PC-9 (cell line): ENCODE measurements around the gene ADAMTS4. TPM values are rescaled to one million over a fixed set of nuclear protein-coding genes. Genes with fewer than 3 reads are reported as not detected.

Experiments used
- BruUV-seq: library from RNA; stranded (reverse); fragments of 400-500 nt; replicated peaks from 2 replicates; lab custom pipeline; 2021; lab: Mats Ljungman, UMichigan
- CTCF ChIA-PET: fragments of 300-600 bp; sonication (Branson Sonifier 250); formaldehyde crosslinking; loops from one replicate; lab custom pipeline; 2022; ENCODE audit warnings: antibody characterized with exemption; lab: Charles Lee
- POLR2A ChIA-PET: fragments of 300-600 bp; sonication (Branson Sonifier 250); formaldehyde crosslinking; loops from one replicate; lab custom pipeline; 2022; ENCODE audit warnings: antibody characterized with exemption; ENCODE audit not compliant: unreplicated experiment; lab: Charles Lee
- DNase-seq, 2 experiments: peaks; one replicate each; pipeline versions ENCODE4 v3.0.0 to v3.0.0-alpha.2; 2015 to 2022; ENCODE audit warnings: mixed read lengths in 1 of 2
- H2AFZ ChIP-seq: fragments of 200-600 bp; sonication (generic); 2 replicates; pipeline ENCODE4 v1.8.1; 2017; ENCODE audit warnings: antibody characterized with exemption
- H3F3A ChIP-seq: fragments of 200-600 bp; sonication (generic); 2 replicates; pipeline ENCODE4 v1.8.1; 2017; ENCODE audit warnings: antibody characterized with exemption, mild to moderate bottlenecking, low read depth; ENCODE audit not compliant: insufficient read depth
- H3K27ac ChIP-seq: fragments of 200-600 bp; sonication (generic); 2 replicates; pipeline ENCODE4 v1.6.1; 2016; ENCODE audit warnings: mixed run types
- H3K27me3 ChIP-seq: fragments of 200-600 bp; sonication (generic); 2 replicates; pipeline ENCODE4 v1.6.1; 2016; ENCODE audit warnings: low read depth, mixed run types; ENCODE audit not compliant: insufficient read depth
- H3K36me3 ChIP-seq: fragments of 200-600 bp; sonication (generic); 2 replicates; pipeline ENCODE4 v1.6.1; 2016; ENCODE audit warnings: low read depth, mixed run types
- H3K4me1 ChIP-seq: fragments of 200-600 bp; sonication (generic); replicated peaks from 2 replicates; pipeline ENCODE4 v1.6.1; 2016; ENCODE audit warnings: mixed run types; ENCODE audit not compliant: insufficient read depth
- H3K4me2 ChIP-seq: fragments of 200-600 bp; sonication (generic); 2 replicates; pipeline ENCODE4 v1.6.1; 2017; ENCODE audit warnings: mixed run types
- H3K4me3 ChIP-seq: fragments of 200-600 bp; sonication (generic); 2 replicates; pipeline ENCODE4 v1.6.1; 2016; ENCODE audit warnings: mixed run types
- H3K79me2 ChIP-seq: fragments of 200-600 bp; sonication (generic); 2 replicates; pipeline ENCODE4 v1.6.1; 2017; ENCODE audit warnings: low read depth, mixed run types
- H3K9me2 ChIP-seq: fragments of 200-600 bp; sonication (generic); 2 replicates; pipeline ENCODE4 v1.8.1; 2017; ENCODE audit warnings: mild to moderate bottlenecking; ENCODE audit not compliant: insufficient read depth
- H3K9me3 ChIP-seq: fragments of 200-600 bp; sonication (generic); 2 replicates; pipeline ENCODE4 v1.8.1; 2016; ENCODE audit warnings: low read depth; ENCODE audit not compliant: insufficient read depth
- H4K20me1 ChIP-seq: fragments of 200-600 bp; sonication (generic); 2 replicates; pipeline ENCODE4 v1.8.1; 2017; ENCODE audit not compliant: insufficient read depth
- EZH2 ChIP-seq: fragments of 200-600 bp; sonication (generic); IDR thresholded peaks from 2 replicates; pipeline ENCODE4 v1.8.0; 2017; ENCODE audit warnings: antibody characterized with exemption, low read depth
- intact Hi-C: fragments of 100-400 bp; cut with micrococcal nuclease; formaldehyde crosslinking; loops from one replicate; pipeline ENCODE4 v1.10.0; 2022; ENCODE audit not compliant: unreplicated experiment
- total RNA-seq: library from RNA; stranded (reverse); gene quantifications from 2 replicates; pipeline ENCODE4 v1.2.3, GENCODE V29; 2021
- TF ChIP-seq, protein P1 (sequence below): fragments of 200-600 bp; sonication (generic); conservative IDR thresholded peaks from 2 replicates; pipeline ENCODE4 v1.6.1; 2017; ENCODE audit warnings: mixed run types, antibody characterized with exemption, mild to moderate bottlenecking, moderate library complexity

ADAMTS4 gene
- total RNA-seq, 1 experiment from 2014 or later, result not detected

DNA sequence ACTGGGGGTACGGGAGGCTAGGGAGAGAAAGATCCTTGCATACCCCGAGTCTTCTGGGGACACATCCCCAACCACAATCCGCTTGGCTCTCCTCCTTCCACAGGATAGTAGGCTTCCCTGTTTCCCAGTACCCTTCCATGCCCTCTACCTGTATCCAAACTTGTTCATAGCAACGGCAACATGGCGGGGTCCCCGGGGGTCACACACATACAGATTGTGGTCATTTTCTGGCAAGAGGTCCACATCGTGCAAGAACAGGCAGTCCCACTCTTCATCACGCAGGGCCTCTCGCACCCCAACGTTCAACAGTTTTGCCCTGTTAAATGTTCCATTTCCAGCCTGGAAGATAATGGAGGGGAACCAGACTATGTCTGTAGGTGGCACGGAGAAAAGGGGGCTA is 25.1 kb downstream of the ADAMTS4 start:
- H3K9me2 ChIP-seq, result no peaks in the 10 kb centered on the region
- no peak overlapping the region for H3K4me2 ChIP-seq
- H3F3A ChIP-seq, result peaks cover 8% of the 10 kb centered on the region; the same call in 1 of the 2 replicates
- H3K27me3 ChIP-seq, result no peaks in the 10 kb centered on the region
- TF ChIP-seq, protein P1, sequence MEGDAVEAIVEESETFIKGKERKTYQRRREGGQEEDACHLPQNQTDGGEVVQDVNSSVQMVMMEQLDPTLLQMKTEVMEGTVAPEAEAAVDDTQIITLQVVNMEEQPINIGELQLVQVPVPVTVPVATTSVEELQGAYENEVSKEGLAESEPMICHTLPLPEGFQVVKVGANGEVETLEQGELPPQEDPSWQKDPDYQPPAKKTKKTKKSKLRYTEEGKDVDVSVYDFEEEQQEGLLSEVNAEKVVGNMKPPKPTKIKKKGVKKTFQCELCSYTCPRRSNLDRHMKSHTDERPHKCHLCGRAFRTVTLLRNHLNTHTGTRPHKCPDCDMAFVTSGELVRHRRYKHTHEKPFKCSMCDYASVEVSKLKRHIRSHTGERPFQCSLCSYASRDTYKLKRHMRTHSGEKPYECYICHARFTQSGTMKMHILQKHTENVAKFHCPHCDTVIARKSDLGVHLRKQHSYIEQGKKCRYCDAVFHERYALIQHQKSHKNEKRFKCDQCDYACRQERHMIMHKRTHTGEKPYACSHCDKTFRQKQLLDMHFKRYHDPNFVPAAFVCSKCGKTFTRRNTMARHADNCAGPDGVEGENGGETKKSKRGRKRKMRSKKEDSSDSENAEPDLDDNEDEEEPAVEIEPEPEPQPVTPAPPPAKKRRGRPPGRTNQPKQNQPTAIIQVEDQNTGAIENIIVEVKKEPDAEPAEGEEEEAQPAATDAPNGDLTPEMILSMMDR, result no peak
- TF ChIP-seq EZH2, result no peak
- peaks cover 15% of the 10 kb centered on the region for H3K4me1 ChIP-seq
- no peak overlapping the region for H2AFZ ChIP-seq
- H3K79me2 ChIP-seq, result peaks cover 14% of the 10 kb centered on the region
- H4K20me1 ChIP-seq, result no peaks in the 10 kb centered on the region
- ChIA-PET POLR2A (no interaction called here), CTCF (no interaction called here)
- intact Hi-C loops, result no loop called here
- peaks cover 11% of the 10 kb centered on the region for H3K36me3 ChIP-seq
- no peak for DNase-seq
- BruUV-seq, result no TSS peak
- H3K4me3 ChIP-seq, result no peak overlapping the region
- no peak overlapping the region for H3K27ac ChIP-seq
- no peaks in the 10 kb centered on the region for H3K9me3 ChIP-seq

DNA sequence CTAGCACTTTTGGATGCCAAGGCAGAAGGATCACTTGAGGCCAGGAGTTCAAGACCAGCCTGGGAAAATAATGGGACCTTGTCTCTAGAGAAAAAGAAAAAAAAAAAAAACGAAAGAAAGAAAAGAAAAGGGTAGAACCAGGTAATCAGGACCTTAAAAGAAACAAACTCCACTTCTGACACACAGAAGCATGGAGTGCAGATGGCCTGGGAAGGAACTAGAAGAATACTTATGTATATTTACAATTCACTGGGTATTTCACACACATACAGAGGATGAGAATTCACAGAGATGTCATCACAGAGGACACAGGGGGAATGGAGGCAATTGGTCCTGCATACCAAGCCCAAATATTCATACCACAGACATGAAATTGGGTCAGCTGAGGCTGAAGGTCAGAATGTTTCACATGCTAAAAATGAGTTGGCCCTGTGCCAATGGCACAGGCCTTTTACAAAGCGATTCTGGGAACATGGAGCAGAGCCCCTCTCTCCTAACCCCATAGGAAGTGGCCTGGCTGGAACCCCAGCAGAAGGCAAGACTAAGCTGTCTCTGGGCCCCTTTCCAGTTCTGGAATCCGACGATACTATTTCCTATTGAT is 26.0 kb downstream of the ADAMTS4 start:
- intact Hi-C loops, result no loop called here
- peaks cover 5% of the 10 kb centered on the region; the same call in 1 of the 2 replicates for H3F3A ChIP-seq
- H3K36me3 ChIP-seq, result peaks cover 11% of the 10 kb centered on the region
- peaks cover 14% of the 10 kb centered on the region for H3K79me2 ChIP-seq
- no peaks in the 10 kb centered on the region for H3K27me3 ChIP-seq
- H2AFZ ChIP-seq, result no peak overlapping the region
- TF ChIP-seq, protein P1, result no peak
- no peak for TF ChIP-seq EZH2
- H3K4me2 ChIP-seq, result no peak overlapping the region
- no peak overlapping the region for H3K27ac ChIP-seq
- BruUV-seq, result no TSS peak
- H3K9me2 ChIP-seq, result no peaks in the 10 kb centered on the region
- H3K4me3 ChIP-seq, result no peak overlapping the region
- CTCF ChIA-PET, result no interaction called here
- peaks cover 10% of the 10 kb centered on the region for H3K4me1 ChIP-seq
- DNase-seq, result no peak
- POLR2A ChIA-PET, result no interaction called here
- no peaks in the 10 kb centered on the region for H4K20me1 ChIP-seq
- H3K9me3 ChIP-seq, result no peaks in the 10 kb centered on the region

DNA sequence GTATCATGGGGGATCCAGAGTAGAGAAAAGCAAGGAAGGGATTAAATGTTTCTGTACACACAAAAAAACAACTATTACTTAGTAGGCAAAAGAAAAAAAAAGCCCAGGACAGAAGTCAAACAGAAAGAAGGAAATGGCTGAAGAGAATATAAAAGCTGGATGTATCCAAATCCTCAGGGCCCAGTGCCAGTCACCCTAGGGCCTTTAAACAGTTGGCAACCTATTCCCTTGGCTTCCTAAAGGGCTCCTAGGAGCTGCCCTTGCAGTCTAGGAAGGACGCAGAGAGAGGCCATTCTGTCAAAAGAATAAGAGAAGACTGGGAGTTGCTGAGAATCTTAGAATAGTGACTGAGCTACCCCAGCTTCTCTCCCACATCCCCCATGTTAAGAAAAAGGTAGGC is 26.5 kb downstream of the ADAMTS4 start:
- ChIA-PET POLR2A (no interaction called here), CTCF (no interaction called here)
- Histone ChIP-seq H3K27ac (no peak overlapping the region), H3K4me3 (no peak overlapping the region), H3F3A (peaks cover 2% of the 10 kb centered on the region; the same call in 1 of the 2 replicates), H2AFZ (no peak overlapping the region), H4K20me1 (no peaks in the 10 kb centered on the region), H3K4me1 (peaks cover 8% of the 10 kb centered on the region), H3K4me2 (no peak overlapping the region), H3K27me3 (no peaks in the 10 kb centered on the region), H3K36me3 (peaks cover 11% of the 10 kb centered on the region), H3K9me3 (no peaks in the 10 kb centered on the region), H3K79me2 (peaks cover 14% of the 10 kb centered on the region), H3K9me2 (no peaks in the 10 kb centered on the region)
- intact Hi-C loops, result no loop called here
- no peak for DNase-seq
- BruUV-seq, result no TSS peak
- TF ChIP-seq, protein P1, result no peak
- TF ChIP-seq EZH2, result no peak
